GM12892 (cell line): ENCODE results near the gene PLPP2.

ENCODE experiments used
- DNase-seq: peaks from one replicate; pipeline ENCODE4 v3.0.0; 2011; ENCODE audit not compliant: insufficient read length
- FAIRE-seq: peaks from 2 replicates; lab custom pipeline; 2011; peaks lifted over from hg19 to GRCh38; lab: Jason Lieb, UNC
- POLR2A ChIP-seq: IDR thresholded peaks from 2 replicates; pipeline ENCODE4 v1.6.1; 2011; ENCODE audit warnings: low read depth, low read length, control low read depth
- POLR2AphosphoS5 ChIP-seq: IDR thresholded peaks from 2 replicates; pipeline ENCODE4 v1.6.1; 2011; ENCODE audit warnings: low read depth, low read length, control low read depth
- TAF1 ChIP-seq: IDR thresholded peaks from 2 replicates; pipeline ENCODE4 v1.6.1; 2011; ENCODE audit warnings: low read depth, mild to moderate bottlenecking, control low read depth, low read length, borderline replicate concordance

Gene PLPP2

GRCh38 chr19:245457-245856 is 45.7 kb downstream of the PLPP2 start:
- TF ChIP-seq TAF1 (no peak), POLR2AphosphoS5 (no peak), POLR2A (no peak)
- FAIRE-seq: no peak
- DNase-seq: no peak
